ENCODE measurements around the gene DCDC1. TPM values are rescaled to one million over a fixed set of nuclear protein-coding genes. Genes with fewer than 3 reads are reported as not detected.

The DCDC1 gene
- total RNA-seq, 1 donor from 2014 or later = not detected

- H3K27me3 Mint-ChIP-seq (ENCODE audit: insufficient read depth) = no peaks in the 10 kb centered on the region
- no peak overlapping the region for H3K4me3 Mint-ChIP-seq
- no peak overlapping the region for H3K27ac Mint-ChIP-seq
- no peaks in the 10 kb centered on the region for H3K4me1 Mint-ChIP-seq (ENCODE audit: low read depth)
- intact Hi-C loops (cut with micrococcal nuclease) = no loop called here
- H3K9me3 Mint-ChIP-seq = no peaks in the 10 kb centered on the region
- H3K36me3 Mint-ChIP-seq (ENCODE audit: low read depth) = no peaks in the 10 kb centered on the region
- no peak for DNase-seq (ENCODE audit: low spot score)
These were observed 490.1 kb downstream of the DCDC1 start for GRCh38 chr11:30879322-30880005.

GRCh38 chr11:30878400-30878799 lies 491.1 kb downstream of the DCDC1 start:
- H3K9me3 Mint-ChIP-seq = no peaks in the 10 kb centered on the region
- no peak for DNase-seq (ENCODE audit: low spot score)
- no peaks in the 10 kb centered on the region for H3K4me1 Mint-ChIP-seq (ENCODE audit: low read depth)
- intact Hi-C loops (cut with micrococcal nuclease) = no loop called here
- H3K36me3 Mint-ChIP-seq (ENCODE audit: low read depth) = no peaks in the 10 kb centered on the region
- no peaks in the 10 kb centered on the region for H3K27me3 Mint-ChIP-seq (ENCODE audit: insufficient read depth)
- H3K4me3 Mint-ChIP-seq = no peak overlapping the region
- H3K27ac Mint-ChIP-seq = no peak overlapping the region

- no peak overlapping the region for H3K4me3 Mint-ChIP-seq
- H3K9me3 Mint-ChIP-seq = no peaks in the 10 kb centered on the region
- no peaks in the 10 kb centered on the region for H3K4me1 Mint-ChIP-seq (ENCODE audit: low read depth)
- no peak overlapping the region for H3K27ac Mint-ChIP-seq
- H3K36me3 Mint-ChIP-seq (ENCODE audit: low read depth) = no peaks in the 10 kb centered on the region
- no peaks in the 10 kb centered on the region for H3K27me3 Mint-ChIP-seq (ENCODE audit: insufficient read depth)
- DNase-seq (ENCODE audit: low spot score) = no peak
- intact Hi-C loops (cut with micrococcal nuclease) = no loop called here
These were observed 492.7 kb downstream of the DCDC1 start for GRCh38 chr11:30876663-30877396.

- Mint-ChIP-seq H3K27ac (no peak overlapping the region), H3K9me3 (no peaks in the 10 kb centered on the region), H3K27me3 (ENCODE audit: insufficient read depth) (no peaks in the 10 kb centered on the region), H3K4me1 (ENCODE audit: low read depth) (no peaks in the 10 kb centered on the region), H3K36me3 (ENCODE audit: low read depth) (no peaks in the 10 kb centered on the region), H3K4me3 (no peak overlapping the region)
- intact Hi-C loops (cut with micrococcal nuclease) = no loop called here
- DNase-seq (ENCODE audit: low spot score) = no peak
These were observed 493.3 kb downstream of the DCDC1 start for GRCh38 chr11:30876228-30876627.

GRCh38 chr11:30875806-30876205 lies 493.7 kb downstream of the DCDC1 start:
- no peaks in the 10 kb centered on the region for H3K27me3 Mint-ChIP-seq (ENCODE audit: insufficient read depth)
- H3K36me3 Mint-ChIP-seq (ENCODE audit: low read depth) = no peaks in the 10 kb centered on the region
- DNase-seq (ENCODE audit: low spot score) = no peak
- H3K27ac Mint-ChIP-seq = no peak overlapping the region
- H3K4me3 Mint-ChIP-seq = no peak overlapping the region
- no peaks in the 10 kb centered on the region for H3K9me3 Mint-ChIP-seq
- intact Hi-C loops (cut with micrococcal nuclease) = no loop called here
- H3K4me1 Mint-ChIP-seq (ENCODE audit: low read depth) = no peaks in the 10 kb centered on the region

GRCh38 chr11:30873924-30874610 lies 495.5 kb downstream of the DCDC1 start:
- no peaks in the 10 kb centered on the region for H3K4me1 Mint-ChIP-seq (ENCODE audit: low read depth)
- no peak for DNase-seq (ENCODE audit: low spot score)
- H3K9me3 Mint-ChIP-seq = no peaks in the 10 kb centered on the region
- H3K4me3 Mint-ChIP-seq = no peak overlapping the region
- H3K36me3 Mint-ChIP-seq (ENCODE audit: low read depth) = no peaks in the 10 kb centered on the region
- intact Hi-C loops (cut with micrococcal nuclease) = no loop called here
- H3K27me3 Mint-ChIP-seq (ENCODE audit: insufficient read depth) = no peaks in the 10 kb centered on the region
- H3K27ac Mint-ChIP-seq = no peak overlapping the region

- intact Hi-C loops (cut with micrococcal nuclease) = no loop called here
- Mint-ChIP-seq H3K27ac (no peak overlapping the region), H3K36me3 (ENCODE audit: low read depth) (no peaks in the 10 kb centered on the region), H3K9me3 (no peaks in the 10 kb centered on the region), H3K4me1 (ENCODE audit: low read depth) (no peaks in the 10 kb centered on the region), H3K27me3 (ENCODE audit: insufficient read depth) (no peaks in the 10 kb centered on the region), H3K4me3 (no peak overlapping the region)
- DNase-seq (ENCODE audit: low spot score) = no peak
These were observed 500.9 kb downstream of the DCDC1 start for GRCh38 chr11:30868626-30869081.

- Mint-ChIP-seq H3K27ac (no peak overlapping the region), H3K36me3 (ENCODE audit: low read depth) (no peaks in the 10 kb centered on the region), H3K27me3 (ENCODE audit: insufficient read depth) (no peaks in the 10 kb centered on the region), H3K9me3 (no peaks in the 10 kb centered on the region), H3K4me3 (no peak overlapping the region), H3K4me1 (ENCODE audit: low read depth) (no peaks in the 10 kb centered on the region)
- intact Hi-C loops (cut with micrococcal nuclease) = no loop called here
- DNase-seq (ENCODE audit: low spot score) = no peak
These were observed 506.3 kb downstream of the DCDC1 start for GRCh38 chr11:30863209-30863608.

GRCh38 chr11:30861531-30861930 lies 508.0 kb downstream of the DCDC1 start:
- H3K9me3 Mint-ChIP-seq = no peaks in the 10 kb centered on the region
- intact Hi-C loops (cut with micrococcal nuclease) = no loop called here
- no peak overlapping the region for H3K27ac Mint-ChIP-seq
- no peaks in the 10 kb centered on the region for H3K27me3 Mint-ChIP-seq (ENCODE audit: insufficient read depth)
- no peak overlapping the region for H3K4me3 Mint-ChIP-seq
- H3K4me1 Mint-ChIP-seq (ENCODE audit: low read depth) = no peaks in the 10 kb centered on the region
- H3K36me3 Mint-ChIP-seq (ENCODE audit: low read depth) = no peaks in the 10 kb centered on the region
- no peak for DNase-seq (ENCODE audit: low spot score)

GRCh38 chr11:30861064-30861463 lies 508.5 kb downstream of the DCDC1 start:
- Mint-ChIP-seq H3K27me3 (ENCODE audit: insufficient read depth) (no peaks in the 10 kb centered on the region), H3K27ac (no peak overlapping the region), H3K36me3 (ENCODE audit: low read depth) (no peaks in the 10 kb centered on the region), H3K9me3 (no peaks in the 10 kb centered on the region), H3K4me3 (no peak overlapping the region), H3K4me1 (ENCODE audit: low read depth) (no peaks in the 10 kb centered on the region)
- intact Hi-C loops (cut with micrococcal nuclease) = no loop called here
- no peak for DNase-seq (ENCODE audit: low spot score)

- Mint-ChIP-seq H3K4me1 (ENCODE audit: low read depth) (no peaks in the 10 kb centered on the region), H3K27ac (no peak overlapping the region), H3K36me3 (ENCODE audit: low read depth) (no peaks in the 10 kb centered on the region), H3K9me3 (no peaks in the 10 kb centered on the region), H3K27me3 (ENCODE audit: insufficient read depth) (no peaks in the 10 kb centered on the region), H3K4me3 (no peak overlapping the region)
- intact Hi-C loops (cut with micrococcal nuclease) = no loop called here
- no peak for DNase-seq (ENCODE audit: low spot score)
These were observed 509.4 kb downstream of the DCDC1 start for GRCh38 chr11:30860146-30860545.

GRCh38 chr11:30859669-30860068 lies 509.9 kb downstream of the DCDC1 start:
- no peak overlapping the region for H3K27ac Mint-ChIP-seq
- no peak for DNase-seq (ENCODE audit: low spot score)
- no peak overlapping the region for H3K4me3 Mint-ChIP-seq
- no peaks in the 10 kb centered on the region for H3K9me3 Mint-ChIP-seq
- no peaks in the 10 kb centered on the region for H3K36me3 Mint-ChIP-seq (ENCODE audit: low read depth)
- intact Hi-C loops (cut with micrococcal nuclease) = no loop called here
- H3K27me3 Mint-ChIP-seq (ENCODE audit: insufficient read depth) = no peaks in the 10 kb centered on the region
- H3K4me1 Mint-ChIP-seq (ENCODE audit: low read depth) = no peaks in the 10 kb centered on the region

- no peaks in the 10 kb centered on the region for H3K9me3 Mint-ChIP-seq
- no peak overlapping the region for H3K27ac Mint-ChIP-seq
- no peak overlapping the region for H3K4me3 Mint-ChIP-seq
- no peaks in the 10 kb centered on the region for H3K27me3 Mint-ChIP-seq (ENCODE audit: insufficient read depth)
- intact Hi-C loops (cut with micrococcal nuclease) = no loop called here
- H3K4me1 Mint-ChIP-seq (ENCODE audit: low read depth) = no peaks in the 10 kb centered on the region
- H3K36me3 Mint-ChIP-seq (ENCODE audit: low read depth) = no peaks in the 10 kb centered on the region
- no peak for DNase-seq (ENCODE audit: low spot score)
These were observed 514.0 kb downstream of the DCDC1 start for GRCh38 chr11:30855383-30856006.

Measured in activated T-helper 1 cell treated with anti-CD3 and anti-CD28 coated beads, Interleukin-12 subunit alpha, Interleukin-12 subunit beta, Interleukin-2, Interleukin-4 antibody, amounts not matched to agents 30 ng/mL and 10 ng/mL and 1 ng/mL, durations not matched to agents 14 hours and 24 hours and 36 hours (primary cell).